Type B pancreatic cell (in vitro differentiated cells): ENCODE results near the gene TIAM2. TPM values are rescaled to one million over a fixed set of nuclear protein-coding genes. Genes with fewer than 3 reads are reported as not detected.

Experiments
- DNase-seq: peaks from one replicate; pipeline ENCODE4 v3.0.0; 2021; ENCODE audit warnings: mixed read lengths; ENCODE audit not compliant: unreplicated experiment; ENCODE audit errors: extremely low spot score
- H3K27ac Mint-ChIP-seq: 2 replicates; pipeline ENCODE4 v1.8.0; 2021; ENCODE audit warnings: mild to moderate bottlenecking, mixed read lengths
- H3K27me3 Mint-ChIP-seq: 2 replicates; pipeline ENCODE4 v1.8.0; 2021; ENCODE audit warnings: mixed read lengths
- H3K36me3 Mint-ChIP-seq: 2 replicates; pipeline ENCODE4 v1.8.0; 2021; ENCODE audit warnings: mixed read lengths
- H3K4me1 Mint-ChIP-seq: one replicate; pipeline ENCODE4 v1.8.0; 2021; ENCODE audit warnings: mixed read lengths; ENCODE audit not compliant: unreplicated experiment
- H3K4me3 Mint-ChIP-seq: 2 replicates; pipeline ENCODE4 v1.8.0; 2021; ENCODE audit warnings: mild to moderate bottlenecking, mixed read lengths
- H3K9me3 Mint-ChIP-seq: 2 replicates; pipeline ENCODE4 v1.8.0; 2021; ENCODE audit warnings: mixed read lengths
- total RNA-seq: library from RNA; stranded (reverse); gene quantifications from 2 replicates; pipeline ENCODE4 v1.2.1, GENCODE V29; 2021; ENCODE audit warnings: low replicate concordance
- TF ChIP-seq, protein P1 (sequence below): fragments of 200-600 bp; sonication (generic); conservative IDR thresholded peaks from 2 replicates; pipeline ENCODE4 v1.5.0; 2021; ENCODE audit warnings: antibody characterized with exemption, mild to moderate bottlenecking

TIAM2 gene
- total RNA-seq, 1 donor from 2014 or later = 13.5 TPM

DNA sequence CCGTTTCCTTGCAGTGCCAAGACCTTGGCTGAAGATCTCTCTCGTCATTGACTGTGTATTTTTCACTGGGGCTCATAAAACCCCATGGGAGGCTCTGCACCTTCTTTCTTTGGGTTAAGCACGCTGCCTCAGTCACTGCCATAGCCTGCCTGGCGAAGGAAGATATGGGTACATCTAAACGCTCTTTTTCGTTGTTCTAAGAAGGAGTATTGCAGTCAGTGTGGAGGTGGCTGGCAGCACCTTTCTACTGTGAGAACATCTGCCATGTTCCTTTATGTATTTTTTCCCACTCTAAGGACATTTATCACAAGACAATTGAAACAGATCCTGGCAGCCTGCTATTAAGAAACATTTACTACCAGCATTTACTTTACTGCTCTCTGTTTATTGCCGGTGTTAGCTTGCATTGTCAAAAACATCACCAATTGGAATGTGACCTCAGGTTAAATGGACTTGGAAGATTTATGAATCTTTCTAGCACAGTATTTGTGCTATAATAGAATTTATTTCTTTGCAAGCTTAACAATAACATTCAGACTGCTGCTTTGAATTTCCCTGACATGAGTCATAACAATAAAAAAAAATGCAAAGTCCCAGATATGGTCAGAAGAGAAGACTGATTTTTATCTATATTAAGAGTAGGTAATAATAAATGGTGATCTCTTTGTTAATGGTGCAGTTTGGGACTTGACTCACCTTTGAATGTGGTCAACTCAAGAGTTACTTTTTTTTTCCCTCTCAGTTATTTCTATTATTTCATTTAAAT is 206.5 kb downstream of the TIAM2 start:
- Mint-ChIP-seq H3K27me3 (no peaks in the 10 kb centered on the region), H3K4me1 (peaks cover 19% of the 10 kb centered on the region), H3K27ac (peak overlapping the region; percentile 77), H3K9me3 (no peaks in the 10 kb centered on the region), H3K36me3 (no peaks in the 10 kb centered on the region), H3K4me3 (peak overlapping the region; percentile 21)
- TF ChIP-seq, protein P1, sequence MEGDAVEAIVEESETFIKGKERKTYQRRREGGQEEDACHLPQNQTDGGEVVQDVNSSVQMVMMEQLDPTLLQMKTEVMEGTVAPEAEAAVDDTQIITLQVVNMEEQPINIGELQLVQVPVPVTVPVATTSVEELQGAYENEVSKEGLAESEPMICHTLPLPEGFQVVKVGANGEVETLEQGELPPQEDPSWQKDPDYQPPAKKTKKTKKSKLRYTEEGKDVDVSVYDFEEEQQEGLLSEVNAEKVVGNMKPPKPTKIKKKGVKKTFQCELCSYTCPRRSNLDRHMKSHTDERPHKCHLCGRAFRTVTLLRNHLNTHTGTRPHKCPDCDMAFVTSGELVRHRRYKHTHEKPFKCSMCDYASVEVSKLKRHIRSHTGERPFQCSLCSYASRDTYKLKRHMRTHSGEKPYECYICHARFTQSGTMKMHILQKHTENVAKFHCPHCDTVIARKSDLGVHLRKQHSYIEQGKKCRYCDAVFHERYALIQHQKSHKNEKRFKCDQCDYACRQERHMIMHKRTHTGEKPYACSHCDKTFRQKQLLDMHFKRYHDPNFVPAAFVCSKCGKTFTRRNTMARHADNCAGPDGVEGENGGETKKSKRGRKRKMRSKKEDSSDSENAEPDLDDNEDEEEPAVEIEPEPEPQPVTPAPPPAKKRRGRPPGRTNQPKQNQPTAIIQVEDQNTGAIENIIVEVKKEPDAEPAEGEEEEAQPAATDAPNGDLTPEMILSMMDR = no peak
- DNase-seq = no peak

DNA sequence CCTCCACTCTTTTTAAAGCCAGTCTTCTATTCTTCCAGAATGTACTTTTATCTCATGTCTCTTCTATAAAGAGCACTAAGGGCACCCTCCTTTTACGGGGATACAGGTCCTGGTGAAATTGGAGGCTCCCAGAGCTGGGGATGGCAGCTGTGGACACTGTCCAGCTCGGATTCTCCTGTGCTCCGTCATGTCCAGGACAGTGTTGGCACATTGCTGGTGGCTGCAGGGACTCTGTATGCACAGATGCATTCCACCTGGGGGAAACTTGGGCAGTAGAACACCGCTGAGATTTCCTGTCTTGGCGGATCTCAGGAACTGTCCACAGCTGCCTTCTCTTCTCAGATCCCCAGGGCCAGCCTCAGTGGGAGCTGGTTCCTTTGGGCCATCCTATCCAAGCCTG is 212.1 kb downstream of the TIAM2 start:
- no peaks in the 10 kb centered on the region for H3K9me3 Mint-ChIP-seq

DNA sequence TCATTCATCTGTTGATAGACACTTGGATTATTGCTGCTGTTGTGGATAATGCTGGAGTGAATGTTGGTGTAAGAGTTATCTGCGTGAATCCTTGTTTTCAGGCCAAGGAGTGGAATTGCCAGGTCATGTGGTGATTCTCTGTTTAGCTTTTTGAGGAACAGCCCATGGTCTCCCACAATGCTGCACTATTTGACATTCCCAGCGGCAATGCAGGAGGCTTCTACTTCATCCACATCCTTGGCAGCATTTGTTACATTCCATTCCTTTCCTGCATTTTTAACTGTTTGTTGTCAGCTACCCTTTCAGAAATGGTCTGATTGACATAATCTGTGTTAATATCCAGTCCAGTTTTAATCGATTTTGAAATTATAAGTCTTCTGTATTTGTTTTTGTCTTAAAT is 217.0 kb downstream of the TIAM2 start:
- Mint-ChIP-seq H3K27me3 (peaks cover 8% of the 10 kb centered on the region), H3K4me1 (peaks cover 7% of the 10 kb centered on the region), H3K27ac (no peak overlapping the region), H3K9me3 (no peaks in the 10 kb centered on the region), H3K36me3 (peaks cover 6% of the 10 kb centered on the region), H3K4me3 (no peak overlapping the region)
- DNase-seq = no peak
- TF ChIP-seq, protein P1 = no peak

More for the DNA sequence above, 212.1 kb downstream of the TIAM2 start:
- Mint-ChIP-seq H3K4me3 (no peak overlapping the region), H3K27ac (no peak overlapping the region), H3K4me1 (no peaks in the 10 kb centered on the region), H3K27me3 (peaks cover 3% of the 10 kb centered on the region), H3K36me3 (peaks cover 6% of the 10 kb centered on the region)
- DNase-seq = no peak
- TF ChIP-seq, protein P1 = no peak

DNA sequence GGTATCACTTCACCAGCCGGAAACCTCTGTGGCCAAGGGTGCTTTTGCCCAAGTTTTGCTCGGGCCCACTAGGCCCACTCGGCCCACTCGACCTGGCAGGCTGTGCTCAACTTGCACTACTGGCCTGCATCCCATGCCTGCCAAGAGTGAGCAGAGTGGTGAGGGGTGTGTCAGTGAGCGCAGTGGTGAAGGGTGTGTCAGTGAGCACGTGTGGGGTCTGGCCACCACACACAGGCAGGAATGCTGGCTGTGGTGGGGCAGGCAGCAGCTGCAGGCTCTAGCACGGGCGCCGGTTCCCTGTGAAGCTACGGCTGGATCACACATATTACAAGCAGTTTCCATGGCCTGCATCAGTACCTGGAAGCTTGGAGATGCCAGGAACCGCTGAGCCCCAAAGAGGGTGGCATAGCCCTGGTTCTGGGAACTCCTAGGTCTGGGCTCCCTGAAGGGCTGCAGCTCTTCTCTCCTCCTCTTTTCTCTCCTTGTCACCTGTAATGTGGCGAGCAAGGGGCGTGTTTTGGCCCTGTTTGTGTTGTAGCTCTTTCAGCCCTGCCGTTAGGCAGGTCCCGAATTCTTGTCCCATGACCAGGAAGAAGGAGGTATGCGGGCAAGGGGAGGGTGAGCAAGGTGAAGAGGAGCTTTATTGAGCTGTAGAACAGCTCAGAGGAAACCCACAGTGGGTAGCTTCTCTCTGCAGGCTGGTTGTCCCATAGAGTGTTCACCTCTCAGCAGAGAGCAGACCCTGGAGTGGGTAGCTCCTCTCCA is 217.7 kb downstream of the TIAM2 start:
- H3K36me3 Mint-ChIP-seq = peaks cover 6% of the 10 kb centered on the region
- TF ChIP-seq, protein P1 = no peak
- peaks cover 8% of the 10 kb centered on the region for H3K4me1 Mint-ChIP-seq
- H3K27ac Mint-ChIP-seq = no peak overlapping the region
- DNase-seq = no peak
- no peak overlapping the region for H3K4me3 Mint-ChIP-seq
- no peaks in the 10 kb centered on the region for H3K9me3 Mint-ChIP-seq
- peaks cover 7% of the 10 kb centered on the region for H3K27me3 Mint-ChIP-seq

DNA sequence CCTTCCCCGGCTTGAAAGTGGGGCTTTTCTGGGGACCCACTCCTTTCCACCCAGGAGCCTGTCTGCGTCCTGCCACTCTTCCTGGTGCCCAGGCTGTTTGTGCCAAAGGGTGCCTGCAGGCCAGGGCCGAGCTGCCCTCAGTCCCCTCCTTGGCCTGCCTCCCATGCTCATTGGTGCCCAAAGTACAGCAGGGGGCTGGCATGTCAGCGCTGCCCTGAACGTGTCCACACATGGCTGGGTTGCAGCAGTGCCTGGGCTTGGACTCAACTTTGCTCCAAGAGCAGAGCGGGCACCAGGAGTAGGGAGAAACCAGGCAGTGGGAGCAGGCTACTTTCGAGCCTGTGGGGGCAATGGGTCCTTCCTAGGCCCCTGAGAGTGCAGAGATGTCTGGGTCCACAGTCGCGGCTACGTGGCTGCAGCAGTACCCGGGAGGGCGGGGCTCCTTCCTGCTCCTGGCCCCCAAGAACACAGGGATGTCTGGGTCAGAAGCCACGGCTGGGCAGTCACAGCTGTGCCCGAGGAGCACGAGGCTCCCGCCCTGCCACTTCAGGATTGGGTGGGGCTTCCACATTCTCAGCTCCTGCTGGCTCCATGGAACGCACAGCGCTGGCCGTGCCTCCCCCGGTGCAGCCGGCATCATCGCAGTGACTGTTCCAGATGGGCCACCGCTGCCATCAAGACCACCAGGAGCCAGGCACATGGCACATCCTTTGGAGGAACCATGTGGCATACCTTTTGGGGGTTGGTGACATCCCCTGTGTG is 218.7 kb downstream of the TIAM2 start:
- Mint-ChIP-seq H3K27me3 (peaks cover 6% of the 10 kb centered on the region), H3K4me3 (no peak overlapping the region), H3K9me3 (no peaks in the 10 kb centered on the region), H3K36me3 (peaks cover 6% of the 10 kb centered on the region), H3K27ac (no peak overlapping the region), H3K4me1 (peaks cover 8% of the 10 kb centered on the region)
- DNase-seq = no peak
- TF ChIP-seq, protein P1 = no peak
